ENCODE measurements around the gene PEX14.
A peak's percentile ranks its signal among the peaks of the same experiment; 100 is the strongest.

Gene PEX14

GRCh38 chr1:10521537-10522157, 46.9 kb downstream of the PEX14 start:
- no peak for DNase-seq

GRCh38 chr1:10522322-10522860, 47.6 kb downstream of the PEX14 start:
- no peak for DNase-seq

- DNase-seq, result no peak
Observed at GRCh38 chr1:10525208-10525607, 50.5 kb downstream of the PEX14 start.

- DNase-seq, result peak; percentile 96
Observed at GRCh38 chr1:10528066-10529014, 53.6 kb downstream of the PEX14 start.

- DNase-seq, result no peak
Observed at GRCh38 chr1:10529091-10529490, 54.3 kb downstream of the PEX14 start.

- DNase-seq, result no peak
Observed at GRCh38 chr1:10529765-10530164, 55.0 kb downstream of the PEX14 start.

GRCh38 chr1:10530281-10530740, 55.6 kb downstream of the PEX14 start:
- peak; percentile 80 for DNase-seq

GRCh38 chr1:10530756-10531495, 56.2 kb downstream of the PEX14 start:
- DNase-seq, result peak; percentile 94

GRCh38 chr1:10532362-10532761, 57.6 kb downstream of the PEX14 start:
- DNase-seq, result no peak

GRCh38 chr1:10534519-10534918, 59.8 kb downstream of the PEX14 start:
- no peak for DNase-seq

GRCh38 chr1:10536133-10536770, 61.5 kb downstream of the PEX14 start:
- no peak for DNase-seq

GRCh38 chr1:10537082-10537766, 62.5 kb downstream of the PEX14 start:
- no peak for DNase-seq

GRCh38 chr1:10538646-10539355, 64.1 kb downstream of the PEX14 start:
- no peak for DNase-seq

- DNase-seq, result peak; percentile 72
Observed at GRCh38 chr1:10539411-10540043, 64.8 kb downstream of the PEX14 start.

GRCh38 chr1:10540277-10541005, 65.7 kb downstream of the PEX14 start:
- DNase-seq, result peak; percentile 68

- DNase-seq, result no peak
Observed at GRCh38 chr1:10541286-10541685, 66.5 kb downstream of the PEX14 start.

GRCh38 chr1:10544239-10544638, 69.5 kb downstream of the PEX14 start:
- DNase-seq, result no peak

- no peak for DNase-seq
Observed at GRCh38 chr1:10546896-10547295, 72.1 kb downstream of the PEX14 start.

- DNase-seq, result no peak
Observed at GRCh38 chr1:10549904-10550664, 75.3 kb downstream of the PEX14 start.

Data from fibroblast of skin of back (primary cell).